Naive B cell (primary cell): ENCODE measurements around the gene RXRB. TPM values are rescaled to one million over a fixed set of nuclear protein-coding genes. Genes with fewer than 3 reads are reported as not detected.
A peak's percentile ranks its signal among the peaks of the same experiment; 100 is the strongest.

Experiments used
- ATAC-seq, 2 donors: fragments of 150-1000 bp; cut with Tn5 transposase; 2 replicates each; pipeline ENCODE4 v1.10.0; 2021; ENCODE audit warnings: low read depth in 2 of 2, mild to moderate bottlenecking in 2 of 2, moderate library complexity in 2 of 2
- DNase-seq: peaks from one replicate; pipeline ENCODE4 v3.0.0; 2022
- H3K27ac Mint-ChIP-seq, 6 donors: one replicate each; pipeline ENCODE4 v1.8.0; 2020 to 2022; ENCODE audit warnings: mild to moderate bottlenecking in 6 of 6, mixed read lengths in 6 of 6, moderate library complexity in 5 of 6, inconsistent platforms in 2 of 6
- H3K27me3 Mint-ChIP-seq, 3 donors: one replicate each; pipeline ENCODE4 v1.8.0; 2021 to 2022; ENCODE audit warnings: mixed read lengths in 3 of 3, mild to moderate bottlenecking in 1 of 3
- H3K36me3 Mint-ChIP-seq, 2 donors: one replicate each; pipeline ENCODE4 v1.8.0; 2020 to 2022; ENCODE audit warnings: mixed read lengths in 2 of 2, inconsistent platforms in 1 of 2, mild to moderate bottlenecking in 1 of 2
- H3K4me1 Mint-ChIP-seq, 3 donors: one replicate each; pipeline ENCODE4 v1.8.0; 2020 to 2022; ENCODE audit warnings: mixed read lengths in 3 of 3, inconsistent platforms in 1 of 3, mild to moderate bottlenecking in 1 of 3, moderate library complexity in 1 of 3
- H3K4me3 Mint-ChIP-seq, 8 donors: one replicate each; pipeline ENCODE4 v1.8.0; 2020 to 2022; ENCODE audit warnings: mild to moderate bottlenecking in 8 of 8, mixed read lengths in 8 of 8, moderate library complexity in 8 of 8, inconsistent platforms in 2 of 8
- H3K9me3 Mint-ChIP-seq, 7 donors: one replicate each; pipeline ENCODE4 v1.8.0; 2020 to 2022; ENCODE audit warnings: mixed read lengths in 7 of 7, mild to moderate bottlenecking in 5 of 7, inconsistent platforms in 2 of 7, moderate library complexity in 1 of 7
- polyA plus RNA-seq, 6 donors: library from polyadenylated mRNA; unstranded; fragments of 300-500 nt; fragmentation: Illumina TruSeq; gene quantifications; one replicate each; pipeline ENCODE4 v1.2.3, GENCODE V29; 2021; ENCODE audit warnings: low read depth in 6 of 6

The RXRB gene
- polyA plus RNA-seq, 6 donors from 2014 or later = 2.2 to 10.8 (median 7.4) TPM

DNA sequence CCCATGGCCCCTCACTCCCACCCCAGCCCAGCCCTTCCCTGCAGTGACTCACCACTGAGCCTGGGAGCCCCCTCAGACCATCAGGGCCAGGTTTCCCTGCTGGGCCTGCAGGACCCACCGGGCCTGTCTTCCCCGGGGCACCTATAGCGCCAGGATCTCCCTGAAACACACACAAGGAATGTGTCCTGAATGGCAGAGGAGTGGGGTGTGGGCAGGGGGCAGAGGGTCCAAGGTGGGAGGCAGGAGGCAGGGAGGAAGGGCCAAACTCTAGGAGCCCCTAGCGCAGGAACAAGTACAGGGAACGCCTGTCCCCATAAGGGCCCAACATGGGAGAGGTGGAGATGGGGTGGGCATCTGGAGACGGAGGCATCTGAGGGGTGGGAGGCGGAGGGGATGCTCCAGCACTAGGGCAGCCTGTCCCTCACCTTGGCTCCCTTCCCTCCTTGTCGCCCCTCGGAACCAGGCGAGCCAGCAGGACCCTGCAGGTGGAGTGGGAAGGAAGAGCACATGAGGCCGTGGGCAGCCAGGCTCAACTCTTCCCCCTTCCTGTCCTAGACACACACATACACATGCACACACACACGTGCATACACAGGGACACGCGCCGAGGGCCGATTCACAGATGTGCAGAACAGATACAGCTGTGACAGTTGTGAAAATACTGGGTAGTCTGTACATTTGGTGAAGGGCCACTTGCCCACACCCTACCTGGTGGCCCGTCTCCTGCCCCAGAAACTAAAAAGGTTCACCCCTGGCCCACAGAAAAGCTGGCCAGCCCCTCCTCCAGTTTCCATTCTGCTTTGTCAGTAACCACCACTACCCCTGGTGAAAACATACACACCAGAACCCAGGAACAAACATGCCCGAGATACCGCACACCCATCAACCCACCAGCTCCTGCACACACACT, 32.8 kb downstream of the RXRB start:
- no peak for ATAC-seq
- Mint-ChIP-seq H3K4me1 (peaks cover 10 to 14% (median 13%) of the 10 kb centered on the region in 3 donors), H3K4me3 (no peak overlapping the region), H3K36me3 (no peaks in the 10 kb centered on the region), H3K27me3 (peaks cover 6 to 35% (median 30%) of the 10 kb centered on the region in 3 donors), H3K27ac (no peak overlapping the region), H3K9me3 (no peaks in the 10 kb centered on the region)
- no peak for DNase-seq

DNA sequence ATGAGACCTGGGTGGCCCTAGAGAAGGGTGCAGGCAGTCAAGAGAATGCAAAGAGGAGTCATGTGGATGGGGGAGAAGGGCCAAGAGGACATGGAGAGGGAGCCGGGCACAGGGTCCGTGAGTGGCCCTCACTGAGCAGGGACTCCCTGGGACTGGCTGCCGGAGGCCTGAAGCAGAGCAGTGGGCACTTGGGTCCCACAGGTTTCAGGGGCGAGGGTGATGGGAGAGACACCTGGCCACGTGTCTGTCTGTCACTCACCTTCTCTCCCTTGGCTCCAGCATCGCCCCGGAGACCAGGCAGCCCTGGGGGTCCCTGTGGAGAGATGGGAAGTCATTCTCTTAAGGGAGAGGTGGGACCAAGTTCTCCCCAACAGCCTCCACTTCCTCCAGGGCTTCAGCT, 33.7 kb downstream of the RXRB start:
- DNase-seq (no peak), ATAC-seq (no peak)
- no peaks in the 10 kb centered on the region for H3K9me3 Mint-ChIP-seq
- peaks cover 3 to 30% (median 26%) of the 10 kb centered on the region in 3 donors for H3K27me3 Mint-ChIP-seq
- peaks cover 13 to 18% (median 14%) of the 10 kb centered on the region in 3 donors for H3K4me1 Mint-ChIP-seq
- H3K4me3 Mint-ChIP-seq = no peak overlapping the region
- H3K36me3 Mint-ChIP-seq = no peaks in the 10 kb centered on the region
- H3K27ac Mint-ChIP-seq = no peak overlapping the region

DNA sequence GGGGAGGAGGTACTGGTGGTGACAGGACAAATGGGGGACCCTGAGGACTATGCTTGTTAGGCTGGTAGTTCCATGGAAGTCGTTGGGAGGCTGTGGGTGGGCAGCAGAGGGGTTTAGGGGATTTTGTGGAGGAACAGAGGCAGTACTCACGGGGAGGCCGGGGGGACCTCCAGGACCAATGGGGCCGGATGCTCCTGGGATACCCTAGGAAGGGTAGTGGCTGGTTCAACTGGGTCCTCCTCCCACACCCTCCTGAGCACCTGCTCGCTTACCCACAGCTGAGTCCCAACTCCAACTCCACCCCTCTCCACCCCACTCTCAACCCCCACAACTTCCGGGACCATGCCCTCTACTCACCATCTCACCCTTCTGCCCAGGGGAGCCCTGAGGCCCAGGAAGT, 34.1 kb downstream of the RXRB start:
- H3K4me1 Mint-ChIP-seq = peaks cover 18 to 22% (median 18%) of the 10 kb centered on the region in 3 donors
- H3K27me3 Mint-ChIP-seq = peaks cover 3 to 30% (median 26%) of the 10 kb centered on the region in 3 donors
- no peak overlapping the region for H3K4me3 Mint-ChIP-seq
- no peak overlapping the region for H3K27ac Mint-ChIP-seq
- DNase-seq = no peak
- ATAC-seq = no peak
- H3K36me3 Mint-ChIP-seq = no peaks in the 10 kb centered on the region
- no peaks in the 10 kb centered on the region for H3K9me3 Mint-ChIP-seq

DNA sequence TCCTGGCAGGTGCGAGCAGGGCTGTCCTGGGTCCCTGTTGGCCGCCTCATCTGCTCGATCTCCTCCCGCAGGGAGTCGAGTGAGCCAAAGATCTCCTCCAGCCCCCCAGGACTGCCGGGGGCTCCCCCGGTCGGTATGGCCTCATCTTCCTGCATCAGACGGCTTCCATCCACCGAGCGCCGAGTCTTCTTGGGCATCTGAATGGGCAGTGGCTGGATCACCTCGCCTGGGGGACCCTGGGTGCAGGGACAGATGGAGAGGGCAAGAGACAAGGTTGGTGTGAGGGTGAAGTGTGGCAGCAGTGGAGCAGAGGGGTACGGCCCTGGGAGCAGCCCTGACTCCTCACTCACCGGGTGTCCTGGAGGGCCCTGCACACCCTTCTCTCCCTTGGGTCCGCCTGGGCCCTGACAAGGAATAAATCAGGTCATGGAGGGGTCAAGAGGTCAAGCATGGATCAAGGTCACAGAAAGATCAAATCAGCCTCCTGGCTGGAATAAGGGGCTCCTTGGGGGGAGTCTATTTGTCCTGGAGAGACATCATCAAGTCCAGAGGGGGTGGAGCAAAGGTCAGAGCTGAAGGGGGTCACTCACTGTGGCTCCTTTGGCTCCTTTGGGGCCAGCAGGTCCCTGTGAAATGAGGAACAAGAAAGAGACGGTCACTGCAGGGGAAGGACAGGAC, 34.7 kb downstream of the RXRB start:
- DNase-seq (no peak), ATAC-seq (no peak)
- Mint-ChIP-seq H3K4me1 (peaks cover 21 to 28% (median 23%) of the 10 kb centered on the region in 3 donors), H3K27me3 (peaks cover 3 to 30% (median 26%) of the 10 kb centered on the region in 3 donors), H3K4me3 (no peak overlapping the region), H3K36me3 (no peaks in the 10 kb centered on the region), H3K9me3 (no peaks in the 10 kb centered on the region), H3K27ac (no peak overlapping the region)

DNA sequence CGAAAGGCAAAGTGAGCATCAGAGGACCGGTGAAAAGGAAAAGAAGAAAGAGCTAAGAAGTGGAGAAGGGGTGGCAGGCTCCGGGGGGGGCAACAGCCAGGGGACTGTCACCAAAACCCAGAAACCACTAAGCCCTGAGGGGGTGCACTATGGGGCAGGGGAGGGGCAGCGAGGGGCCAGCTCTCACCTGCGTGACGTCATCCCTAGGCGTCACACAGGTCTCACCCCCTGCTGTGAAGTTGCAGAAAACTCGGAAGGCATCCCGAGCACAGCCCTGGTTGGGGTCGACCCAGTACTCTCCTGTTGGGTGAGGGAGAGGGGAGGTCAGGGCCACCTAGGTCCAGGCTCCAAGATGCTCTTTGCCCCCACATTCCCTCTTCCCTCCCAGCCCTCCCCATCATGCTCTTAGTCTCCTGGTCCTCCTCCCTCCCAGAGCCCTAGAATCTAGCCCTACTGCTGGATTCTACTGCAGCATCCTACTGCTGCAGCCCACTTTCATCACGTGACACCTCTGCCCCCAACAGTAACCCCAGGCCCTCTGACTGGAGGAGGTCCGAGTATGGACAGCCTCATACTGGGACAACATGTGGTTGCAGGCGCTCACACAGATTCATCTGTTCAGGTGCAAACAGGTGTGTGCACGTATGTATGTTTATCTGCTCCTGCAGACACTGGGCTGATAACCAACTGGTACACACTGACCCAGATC, 35.6 kb downstream of the RXRB start:
- Mint-ChIP-seq H3K4me3 (peak overlapping the region in 1 of 8 donors; percentile 75), H3K9me3 (no peaks in the 10 kb centered on the region), H3K4me1 (peaks cover 12 to 24% (median 17%) of the 10 kb centered on the region in 3 donors), H3K27me3 (peaks cover 3 to 30% (median 26%) of the 10 kb centered on the region in 3 donors), H3K36me3 (no peaks in the 10 kb centered on the region), H3K27ac (no peak overlapping the region)
- DNase-seq = no peak
- ATAC-seq = no peak

DNA sequence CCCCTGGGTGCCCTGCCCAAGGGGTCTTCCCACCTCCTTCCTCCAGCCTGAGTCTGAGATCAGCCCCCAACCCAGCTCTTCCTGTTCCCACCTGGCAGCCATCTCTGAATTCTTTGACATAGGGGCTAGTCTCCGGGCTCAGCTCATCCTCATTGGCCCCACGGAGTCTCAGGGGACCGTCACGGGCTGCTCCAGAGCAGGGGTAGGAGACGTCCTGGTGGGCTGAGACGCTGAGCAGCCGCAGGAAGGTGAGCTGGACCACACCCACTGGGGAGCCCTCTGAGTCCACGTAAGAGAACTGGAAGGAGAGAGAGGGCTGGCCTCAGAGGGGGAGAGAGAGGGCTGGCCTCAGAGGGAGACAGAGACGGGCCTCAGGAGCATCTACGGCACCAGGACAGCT, 36.3 kb downstream of the RXRB start:
- Mint-ChIP-seq H3K27me3 (peaks cover 3 to 30% (median 26%) of the 10 kb centered on the region in 3 donors), H3K4me1 (peaks cover 12 to 18% (median 16%) of the 10 kb centered on the region in 3 donors), H3K9me3 (no peaks in the 10 kb centered on the region), H3K36me3 (no peaks in the 10 kb centered on the region), H3K4me3 (no peak overlapping the region), H3K27ac (peak overlapping the region in 2 of 6 donors; percentile 44 to 52)
- no peak for DNase-seq
- ATAC-seq = no peak

DNA sequence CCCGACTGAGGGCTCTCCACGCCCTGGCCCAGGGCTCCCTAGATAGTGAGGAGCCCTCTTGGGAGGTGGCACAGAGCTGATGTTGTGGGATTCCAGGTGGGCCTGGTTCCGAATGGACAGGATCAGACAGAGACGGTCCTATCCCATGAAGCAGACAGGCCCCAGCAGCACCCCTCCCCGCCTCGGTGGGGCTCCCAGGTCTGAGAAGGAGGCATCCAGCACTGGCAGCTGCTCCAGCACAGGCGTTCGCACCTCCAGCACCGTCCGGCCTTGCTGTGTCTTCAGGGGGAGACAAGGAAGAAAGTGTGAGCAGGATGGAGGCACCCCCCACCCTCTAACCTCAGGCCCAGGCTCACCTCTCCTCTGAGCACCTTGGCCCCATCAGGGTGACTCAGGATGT, 36.9 kb downstream of the RXRB start:
- H3K4me1 Mint-ChIP-seq = peaks cover 12 to 16% (median 14%) of the 10 kb centered on the region in 3 donors

DNA sequence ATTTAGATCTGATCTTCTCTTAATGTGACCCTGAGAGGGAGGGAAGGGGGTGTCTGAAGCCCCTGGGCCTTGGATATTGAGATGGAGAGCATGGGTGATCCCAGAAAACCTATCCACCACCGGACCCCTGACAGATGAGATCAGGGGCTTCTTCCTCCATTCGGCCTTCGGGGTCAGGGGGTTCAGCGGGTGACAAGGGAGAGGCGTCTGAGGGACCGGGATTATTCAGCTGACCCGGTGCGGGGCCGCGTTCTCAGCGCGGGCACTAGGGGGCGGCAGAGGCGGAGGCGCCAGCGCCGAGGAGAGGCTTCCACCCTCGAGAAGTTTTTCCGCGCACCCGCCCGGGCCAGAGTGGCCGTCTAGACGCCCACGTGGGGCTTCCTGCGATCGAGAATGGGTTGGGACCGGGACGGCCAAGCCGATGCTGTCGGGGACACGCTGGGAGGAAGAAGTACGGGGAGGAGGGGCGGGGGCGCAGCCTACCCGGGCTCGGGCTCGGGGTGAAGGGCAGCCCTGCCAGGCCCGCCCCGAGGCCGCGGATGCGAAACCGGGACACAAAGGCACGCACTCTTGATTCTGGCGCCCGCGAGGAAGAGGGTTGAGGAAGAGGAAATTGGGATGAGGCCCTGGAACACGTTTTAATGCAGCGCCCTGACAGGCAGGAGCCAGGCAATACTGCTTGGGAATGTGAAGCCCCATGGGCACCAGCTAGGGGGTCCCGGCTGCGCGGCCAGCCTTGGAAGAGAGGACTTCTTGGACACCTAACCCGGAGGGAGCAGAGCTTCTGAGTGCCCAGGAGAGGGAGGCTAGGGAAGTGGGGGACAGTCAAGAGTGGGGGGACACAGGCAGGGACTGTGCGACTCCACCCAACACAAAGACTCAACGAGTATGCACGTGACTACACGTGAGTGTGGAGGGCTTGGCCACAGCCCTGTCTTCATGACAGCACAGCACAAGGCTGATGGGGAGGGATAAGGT, 38.8 kb downstream of the RXRB start:
- H3K9me3 Mint-ChIP-seq = no peaks in the 10 kb centered on the region
- ATAC-seq (peak; percentile 93 to 96), DNase-seq (peak; percentile 79)
- no peaks in the 10 kb centered on the region for H3K36me3 Mint-ChIP-seq
- H3K27ac Mint-ChIP-seq = peak overlapping the region in 5 of 6 donors; percentile 72 to 91 (median 86)
- H3K4me3 Mint-ChIP-seq = peak overlapping the region; percentile 81 to 95 (median 90)
- H3K4me1 Mint-ChIP-seq = peaks cover 12 to 16% (median 14%) of the 10 kb centered on the region in 3 donors
- peaks cover 3 to 26% (median 26%) of the 10 kb centered on the region in 3 donors for H3K27me3 Mint-ChIP-seq

More for the DNA sequence above, 36.9 kb downstream of the RXRB start:
- peaks cover 3 to 30% (median 26%) of the 10 kb centered on the region in 3 donors for H3K27me3 Mint-ChIP-seq
- no peak for DNase-seq
- no peak for ATAC-seq
- no peaks in the 10 kb centered on the region for H3K36me3 Mint-ChIP-seq
- H3K4me3 Mint-ChIP-seq = no peak overlapping the region
- no peak overlapping the region for H3K27ac Mint-ChIP-seq
- H3K9me3 Mint-ChIP-seq = no peaks in the 10 kb centered on the region

DNA sequence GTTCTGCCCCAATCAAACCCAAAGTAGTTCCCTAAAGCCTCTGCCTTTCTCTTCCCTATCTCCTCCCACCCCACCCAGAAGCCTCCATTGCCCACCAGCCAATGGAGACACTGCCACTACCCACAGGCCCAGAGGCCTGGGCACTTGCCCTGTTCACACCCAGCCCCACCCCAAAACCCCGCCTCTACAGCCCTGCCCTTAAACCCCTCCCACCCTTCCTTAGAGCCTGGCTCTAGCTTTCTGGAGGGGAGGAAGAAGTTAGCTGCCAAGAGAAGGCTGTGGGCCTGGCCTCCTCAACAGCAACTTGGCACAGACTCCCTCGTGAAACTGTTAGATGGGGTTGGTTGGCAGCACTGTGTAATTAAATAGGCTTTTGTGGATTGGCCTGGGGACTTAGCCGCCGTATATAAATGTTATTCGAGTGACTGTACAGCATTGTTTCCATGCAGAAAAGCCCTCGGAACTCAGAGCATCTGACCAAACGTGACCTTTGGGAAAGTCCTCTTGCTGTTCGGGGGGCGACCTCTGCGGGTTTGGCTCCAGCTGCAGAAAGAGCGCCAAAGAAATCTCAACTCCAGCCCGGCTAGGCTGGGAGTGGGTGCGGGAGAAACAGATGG, 39.6 kb downstream of the RXRB start:
- Mint-ChIP-seq H3K27me3 (peaks cover 3 to 20% (median 18%) of the 10 kb centered on the region in 3 donors), H3K9me3 (no peaks in the 10 kb centered on the region), H3K36me3 (no peaks in the 10 kb centered on the region), H3K27ac (peak overlapping the region in 3 of 6 donors; percentile 62 to 76 (median 72)), H3K4me1 (peaks cover 12 to 16% (median 14%) of the 10 kb centered on the region in 3 donors), H3K4me3 (peak overlapping the region; percentile 71 to 93 (median 86))
- DNase-seq = no peak
- no peak for ATAC-seq

DNA sequence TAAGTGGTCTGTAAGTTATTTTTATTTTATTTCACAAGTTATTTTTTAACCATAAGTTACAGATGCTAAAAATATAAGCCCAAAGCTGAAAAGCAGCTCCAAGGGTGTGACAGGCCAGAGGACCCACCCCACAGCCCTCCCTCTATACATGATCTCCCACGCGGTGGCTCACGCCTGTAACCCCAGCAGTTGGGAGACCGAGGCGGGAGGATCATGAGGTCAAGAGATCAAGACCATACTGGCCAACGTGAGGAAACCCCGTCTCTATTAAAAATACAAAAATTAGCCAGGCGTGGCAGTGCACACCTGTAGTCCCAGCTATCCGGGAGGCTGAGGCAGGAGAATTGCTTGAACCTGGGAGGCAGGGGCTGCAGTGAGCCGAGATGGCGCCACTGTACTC, 40.4 kb downstream of the RXRB start:
- ATAC-seq (no peak), DNase-seq (no peak)
- Mint-ChIP-seq H3K36me3 (no peaks in the 10 kb centered on the region), H3K4me3 (no peak overlapping the region), H3K4me1 (peaks cover 12 to 16% (median 14%) of the 10 kb centered on the region in 3 donors), H3K9me3 (no peaks in the 10 kb centered on the region), H3K27me3 (peaks cover 3 to 13% (median 13%) of the 10 kb centered on the region in 3 donors), H3K27ac (peak overlapping the region in 1 of 6 donors; percentile 38)

DNA sequence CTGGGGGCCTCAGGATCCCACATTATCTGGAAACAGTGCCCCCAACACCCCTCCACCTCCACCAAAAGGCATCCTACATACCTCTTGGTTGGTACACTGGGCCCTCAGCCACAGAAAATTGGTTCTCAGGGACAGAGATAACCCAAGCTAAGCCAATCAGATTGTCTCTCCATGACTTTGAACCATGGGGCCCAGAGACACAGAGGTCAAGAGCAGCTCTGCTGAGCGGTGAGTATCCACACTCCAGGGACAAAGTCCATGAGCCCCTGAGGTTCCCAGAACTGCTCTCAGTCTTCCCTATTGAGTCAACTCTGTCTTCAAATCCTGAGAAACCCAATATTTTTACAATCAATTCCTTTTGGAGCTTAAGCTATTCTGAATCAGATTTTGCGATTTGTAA, 43.5 kb downstream of the RXRB start:
- Mint-ChIP-seq H3K27ac (no peak overlapping the region), H3K4me3 (no peak overlapping the region), H3K27me3 (peaks cover 0 to 4% (median 0%) of the 10 kb centered on the region in 3 donors), H3K9me3 (peaks cover 0 to 8% (median 5%) of the 10 kb centered on the region in 7 donors), H3K4me1 (peaks cover 10 to 12% (median 11%) of the 10 kb centered on the region in 3 donors), H3K36me3 (peaks cover 3 to 7% of the 10 kb centered on the region in 2 donors)
- DNase-seq = no peak
- no peak for ATAC-seq

DNA sequence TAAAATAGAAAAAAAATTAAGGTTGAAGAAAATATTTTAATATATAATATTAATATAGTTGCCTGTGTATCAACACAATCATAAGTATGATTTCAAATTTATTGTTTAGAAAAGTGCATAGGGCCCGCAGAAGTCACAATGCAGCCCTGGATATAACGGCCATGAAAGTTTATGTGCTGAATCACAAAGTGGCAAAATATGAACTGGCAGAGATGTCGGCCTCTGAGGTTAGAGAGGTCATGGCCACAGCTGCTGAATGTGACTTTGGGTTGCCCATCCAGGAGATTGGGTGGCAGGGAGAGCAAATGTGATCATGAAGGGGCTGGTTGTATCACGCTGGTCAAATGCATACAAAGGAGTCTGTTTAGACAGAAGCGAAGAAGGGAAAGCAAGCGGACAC, 43.9 kb downstream of the RXRB start:
- Mint-ChIP-seq H3K9me3 (peaks cover 0 to 12% (median 7%) of the 10 kb centered on the region in 7 donors), H3K27me3 (peaks cover 0 to 4% (median 0%) of the 10 kb centered on the region in 3 donors), H3K4me3 (no peak overlapping the region), H3K27ac (no peak overlapping the region), H3K36me3 (peaks cover 7 to 9% of the 10 kb centered on the region in 2 donors), H3K4me1 (peaks cover 6 to 8% (median 7%) of the 10 kb centered on the region in 3 donors)
- ATAC-seq (no peak), DNase-seq (no peak)
